ENCODE data around the gene UBA6.

Gene UBA6

DNA sequence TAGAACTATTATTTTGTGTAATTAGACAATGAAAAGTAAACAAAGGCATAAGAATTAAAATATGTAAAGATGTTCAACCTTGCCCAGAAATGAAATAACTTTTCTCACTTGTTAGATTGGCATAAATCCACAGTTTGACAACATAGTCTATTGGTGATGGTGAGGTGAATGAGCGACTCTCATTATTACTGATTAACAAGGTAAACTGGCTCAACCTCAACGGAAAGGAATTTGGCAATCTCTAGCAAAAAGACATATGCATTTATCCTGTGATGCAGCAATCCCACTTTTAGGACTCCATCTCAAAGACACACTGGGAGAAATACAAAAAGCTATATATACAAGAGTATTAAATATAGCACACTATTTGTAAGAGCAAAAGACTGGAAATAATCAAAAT lies 22.3 kb downstream of the UBA6 start:
- DNase-seq (ENCODE audit: low read depth), result no peak
- TF ChIP-seq, protein P1, sequence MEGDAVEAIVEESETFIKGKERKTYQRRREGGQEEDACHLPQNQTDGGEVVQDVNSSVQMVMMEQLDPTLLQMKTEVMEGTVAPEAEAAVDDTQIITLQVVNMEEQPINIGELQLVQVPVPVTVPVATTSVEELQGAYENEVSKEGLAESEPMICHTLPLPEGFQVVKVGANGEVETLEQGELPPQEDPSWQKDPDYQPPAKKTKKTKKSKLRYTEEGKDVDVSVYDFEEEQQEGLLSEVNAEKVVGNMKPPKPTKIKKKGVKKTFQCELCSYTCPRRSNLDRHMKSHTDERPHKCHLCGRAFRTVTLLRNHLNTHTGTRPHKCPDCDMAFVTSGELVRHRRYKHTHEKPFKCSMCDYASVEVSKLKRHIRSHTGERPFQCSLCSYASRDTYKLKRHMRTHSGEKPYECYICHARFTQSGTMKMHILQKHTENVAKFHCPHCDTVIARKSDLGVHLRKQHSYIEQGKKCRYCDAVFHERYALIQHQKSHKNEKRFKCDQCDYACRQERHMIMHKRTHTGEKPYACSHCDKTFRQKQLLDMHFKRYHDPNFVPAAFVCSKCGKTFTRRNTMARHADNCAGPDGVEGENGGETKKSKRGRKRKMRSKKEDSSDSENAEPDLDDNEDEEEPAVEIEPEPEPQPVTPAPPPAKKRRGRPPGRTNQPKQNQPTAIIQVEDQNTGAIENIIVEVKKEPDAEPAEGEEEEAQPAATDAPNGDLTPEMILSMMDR (IDR thresholded peaks at IDR 0.05; ENCODE audit: low read length, missing control alignments), result no peak
- H3K4me3 ChIP-seq (replicated peaks; ENCODE audit: low read depth, low read length), result no peak overlapping the region

DNA sequence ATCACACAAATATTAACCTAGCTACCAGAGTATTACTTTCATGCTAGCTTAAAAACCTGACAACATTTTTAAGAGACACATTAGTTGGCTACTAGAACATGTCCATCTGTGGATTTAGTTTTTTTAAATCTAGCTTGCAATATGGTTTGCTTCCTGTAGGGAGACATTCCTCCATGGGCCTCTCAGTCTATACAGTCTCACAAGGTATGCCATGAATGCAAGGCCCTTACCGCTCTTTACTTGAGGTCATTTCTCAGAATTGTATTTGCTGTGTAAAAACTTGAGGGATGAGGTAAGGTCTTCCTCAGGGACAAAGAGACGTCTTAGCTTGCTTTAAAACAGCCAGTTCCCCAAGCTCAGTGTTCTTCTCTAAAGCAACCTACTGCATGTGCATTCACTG lies 26.9 kb downstream of the UBA6 start:
- no peak overlapping the region for H3K4me3 ChIP-seq (replicated peaks; ENCODE audit: low read depth, low read length)
- TF ChIP-seq, protein P1 (IDR thresholded peaks at IDR 0.05; ENCODE audit: low read length, missing control alignments), result no peak
- DNase-seq (ENCODE audit: low read depth), result no peak

DNA sequence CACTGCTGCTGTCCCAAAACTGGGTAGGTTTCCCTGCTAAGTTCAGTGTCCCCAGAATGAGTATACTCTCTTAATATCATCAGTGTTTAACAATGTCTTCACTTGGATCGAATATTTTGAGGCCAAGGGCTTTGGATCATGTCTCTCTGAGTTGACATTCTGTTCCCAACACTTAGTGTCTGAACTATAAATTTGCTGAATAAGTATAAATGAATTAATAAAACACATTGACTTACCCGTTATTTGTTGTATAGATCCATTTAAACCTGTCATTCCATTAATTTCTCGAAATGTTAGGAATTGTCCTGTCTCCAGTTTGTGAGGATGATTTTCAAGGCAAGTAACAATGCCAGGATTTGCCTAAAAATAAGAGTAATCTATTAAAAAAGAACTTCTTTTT lies 32.6 kb downstream of the UBA6 start:
- no peak for DNase-seq (ENCODE audit: low read depth)
- TF ChIP-seq, protein P1 (IDR thresholded peaks at IDR 0.05; ENCODE audit: low read length, missing control alignments), result no peak
- H3K4me3 ChIP-seq (replicated peaks; ENCODE audit: low read depth, low read length), result no peak overlapping the region

DNA sequence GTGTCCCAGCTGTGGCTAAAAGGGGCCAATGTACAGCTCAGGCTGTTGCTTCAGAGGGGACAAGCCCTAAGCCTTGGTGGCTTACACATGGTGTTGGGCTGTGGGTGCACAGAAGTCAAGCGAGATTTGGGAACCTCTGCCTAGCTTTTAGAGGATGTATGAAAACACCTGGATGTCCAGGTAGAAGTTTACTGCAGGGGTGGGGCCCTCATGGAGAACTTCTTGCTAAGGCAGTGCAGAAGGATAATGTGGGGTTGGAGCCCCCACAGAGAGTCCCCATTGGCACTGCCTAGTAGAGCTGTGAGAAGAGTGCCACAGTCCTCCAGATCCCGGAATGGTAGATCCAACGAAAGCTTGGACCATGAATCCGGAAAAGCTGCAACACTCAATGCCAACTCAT lies 40.5 kb downstream of the UBA6 start:
- no peak for DNase-seq (ENCODE audit: low read depth)
- TF ChIP-seq, protein P1 (IDR thresholded peaks at IDR 0.05; ENCODE audit: low read length, missing control alignments), result no peak
- H3K4me3 ChIP-seq (replicated peaks; ENCODE audit: low read depth, low read length), result no peak overlapping the region

DNA sequence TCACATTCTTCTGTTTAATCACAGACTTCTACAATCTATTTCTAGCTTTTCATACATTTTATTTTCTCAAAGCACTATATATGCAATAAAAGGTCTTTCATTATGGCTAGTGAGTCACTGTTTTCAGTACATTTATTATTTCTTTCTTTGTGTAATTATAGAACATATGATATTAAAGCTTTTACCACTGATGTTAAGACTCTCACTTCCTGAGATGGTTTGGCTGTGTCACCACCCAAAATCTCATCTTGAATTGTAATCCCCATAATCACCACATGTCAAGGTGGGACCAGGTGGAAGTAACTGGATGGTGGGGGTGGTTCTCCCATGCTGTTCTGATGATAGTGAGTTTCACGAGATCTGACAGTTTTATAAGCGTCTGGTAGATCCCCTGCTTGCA lies 41.9 kb downstream of the UBA6 start:
- DNase-seq (ENCODE audit: low read depth), result no peak
- H3K4me3 ChIP-seq (replicated peaks; ENCODE audit: low read depth, low read length), result no peak overlapping the region
- TF ChIP-seq, protein P1 (IDR thresholded peaks at IDR 0.05; ENCODE audit: low read length, missing control alignments), result no peak

DNA sequence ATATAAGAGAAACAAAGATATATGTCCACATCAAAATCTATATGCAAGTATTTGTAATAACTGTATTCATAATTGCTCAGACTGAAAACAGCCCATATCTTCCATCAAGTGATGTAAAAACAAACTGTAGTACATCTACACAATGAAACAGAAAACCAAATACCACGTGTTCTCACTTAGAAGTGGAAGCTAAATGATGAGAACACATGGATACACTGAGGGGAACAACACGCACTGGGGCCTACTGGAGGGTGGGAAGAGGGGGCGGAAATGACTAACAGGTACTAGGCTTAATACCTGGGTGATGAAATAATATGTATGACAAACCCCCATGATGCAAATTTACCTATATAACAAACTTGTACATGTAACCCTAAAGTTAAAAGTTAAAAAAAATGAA lies 42.7 kb downstream of the UBA6 start:
- TF ChIP-seq, protein P1 (IDR thresholded peaks at IDR 0.05; ENCODE audit: low read length, missing control alignments), result no peak
- DNase-seq (ENCODE audit: low read depth), result no peak
- H3K4me3 ChIP-seq (replicated peaks; ENCODE audit: low read depth, low read length), result no peak overlapping the region

DNA sequence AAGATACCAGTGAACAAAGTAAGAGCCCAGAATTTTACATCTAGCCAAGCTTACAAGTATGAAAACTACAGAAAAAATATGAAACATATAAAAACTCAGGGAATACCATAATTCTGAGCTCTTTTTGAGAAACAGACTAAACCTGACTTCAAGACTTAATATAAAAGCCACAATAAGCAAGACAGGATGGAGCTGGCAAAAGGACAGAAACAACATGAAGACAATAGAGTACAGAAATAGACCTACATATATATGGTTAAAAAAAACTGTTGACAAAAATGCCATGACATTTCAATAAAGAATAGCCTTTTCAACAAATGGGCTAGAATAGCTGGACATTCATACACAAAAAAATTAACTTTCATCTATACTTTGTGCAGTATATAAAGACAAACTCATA lies 49.4 kb downstream of the UBA6 start:
- H3K4me3 ChIP-seq (replicated peaks; ENCODE audit: low read depth, low read length), result no peak overlapping the region
- peak; percentile 45 for DNase-seq (ENCODE audit: low read depth)
- TF ChIP-seq, protein P1 (IDR thresholded peaks at IDR 0.05; ENCODE audit: low read length, missing control alignments), result no peak
